Lower lobe of right lung (tissue), 2 donors: ENCODE data around the gene APOBEC3B. TPM values are rescaled to one million over a fixed set of nuclear protein-coding genes. Genes with fewer than 3 reads are reported as not detected.
"Not testable (repeated sequence)": the region's sequence is repeated elsewhere in the genome, so short reads cannot be mapped to it uniquely, and the experiment has no call there.

Source experiments
- ATAC-seq, 2 donors: fragments of 200-7000 bp; cut with Tn5 transposase; one replicate each; pipeline ENCODE4 v1.9.1; 2020 to 2022; ENCODE audit warnings: mild to moderate bottlenecking in 2 of 2, moderate library complexity in 2 of 2
- DNase-seq: peaks from one replicate; pipeline ENCODE4 v3.0.0-alpha.2; 2020
- H3K27ac ChIP-seq: fragments of 200-600 bp; one replicate; pipeline ENCODE4 v1.8.0; 2022
- H3K27me3 ChIP-seq: fragments of 200-600 bp; one replicate; pipeline ENCODE4 v1.8.0; 2022; ENCODE audit warnings: low read depth
- H3K36me3 ChIP-seq: fragments of 200-600 bp; one replicate; pipeline ENCODE4 v1.8.0; 2022; ENCODE audit warnings: mild to moderate bottlenecking
- H3K4me1 ChIP-seq: fragments of 200-600 bp; one replicate; pipeline ENCODE4 v1.8.0; 2022
- H3K4me3 ChIP-seq: fragments of 200-600 bp; one replicate; pipeline ENCODE4 v1.8.0; 2022; ENCODE audit warnings: mild to moderate bottlenecking
- H3K9me3 ChIP-seq: fragments of 200-600 bp; one replicate; pipeline ENCODE4 v1.8.0; 2022
- intact Hi-C: fragments of 100-400 bp; cut with DNase I; formaldehyde crosslinking; loops from one replicate; pipeline ENCODE4 v1.11.0; 2022
- total RNA-seq: library from RNA; stranded (reverse); fragmentation: NEBNext Ultra II Directional; extraction: Animal tissue kit (Norgen Biotek cat#: 25700); gene quantifications from one replicate; pipeline ENCODE4 v1.2.1, GENCODE V29; 2021
- TF ChIP-seq, protein P1 (sequence below): fragments of 200-600 bp; IDR thresholded peaks from one replicate; pipeline ENCODE4 v1.8.0; 2022; ENCODE audit warnings: antibody characterized with exemption, mild to moderate bottlenecking
- donor health status: DM: no; HTN: yes; CAD: no; lungs with severe emphysema.

The APOBEC3B gene
- total RNA-seq, 1 donor from 2014 or later: 1.0 TPM

- intact Hi-C loops: no loop called here
- H3K27ac ChIP-seq: no peak overlapping the region
- H3K36me3 ChIP-seq: no peaks in the 10 kb centered on the region
- H3K27me3 ChIP-seq: peaks cover 6% of the 10 kb centered on the region
- ATAC-seq (no peak), DNase-seq (no peak)
- H3K9me3 ChIP-seq: no peaks in the 10 kb centered on the region
- peaks cover 13% of the 10 kb centered on the region for H3K4me1 ChIP-seq
- H3K4me3 ChIP-seq: no peak overlapping the region
- TF ChIP-seq, protein P1, sequence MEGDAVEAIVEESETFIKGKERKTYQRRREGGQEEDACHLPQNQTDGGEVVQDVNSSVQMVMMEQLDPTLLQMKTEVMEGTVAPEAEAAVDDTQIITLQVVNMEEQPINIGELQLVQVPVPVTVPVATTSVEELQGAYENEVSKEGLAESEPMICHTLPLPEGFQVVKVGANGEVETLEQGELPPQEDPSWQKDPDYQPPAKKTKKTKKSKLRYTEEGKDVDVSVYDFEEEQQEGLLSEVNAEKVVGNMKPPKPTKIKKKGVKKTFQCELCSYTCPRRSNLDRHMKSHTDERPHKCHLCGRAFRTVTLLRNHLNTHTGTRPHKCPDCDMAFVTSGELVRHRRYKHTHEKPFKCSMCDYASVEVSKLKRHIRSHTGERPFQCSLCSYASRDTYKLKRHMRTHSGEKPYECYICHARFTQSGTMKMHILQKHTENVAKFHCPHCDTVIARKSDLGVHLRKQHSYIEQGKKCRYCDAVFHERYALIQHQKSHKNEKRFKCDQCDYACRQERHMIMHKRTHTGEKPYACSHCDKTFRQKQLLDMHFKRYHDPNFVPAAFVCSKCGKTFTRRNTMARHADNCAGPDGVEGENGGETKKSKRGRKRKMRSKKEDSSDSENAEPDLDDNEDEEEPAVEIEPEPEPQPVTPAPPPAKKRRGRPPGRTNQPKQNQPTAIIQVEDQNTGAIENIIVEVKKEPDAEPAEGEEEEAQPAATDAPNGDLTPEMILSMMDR: no peak
These were observed 39.4 kb upstream of the APOBEC3B start for GRCh38 chr22:38942702-38943101.

DNA sequence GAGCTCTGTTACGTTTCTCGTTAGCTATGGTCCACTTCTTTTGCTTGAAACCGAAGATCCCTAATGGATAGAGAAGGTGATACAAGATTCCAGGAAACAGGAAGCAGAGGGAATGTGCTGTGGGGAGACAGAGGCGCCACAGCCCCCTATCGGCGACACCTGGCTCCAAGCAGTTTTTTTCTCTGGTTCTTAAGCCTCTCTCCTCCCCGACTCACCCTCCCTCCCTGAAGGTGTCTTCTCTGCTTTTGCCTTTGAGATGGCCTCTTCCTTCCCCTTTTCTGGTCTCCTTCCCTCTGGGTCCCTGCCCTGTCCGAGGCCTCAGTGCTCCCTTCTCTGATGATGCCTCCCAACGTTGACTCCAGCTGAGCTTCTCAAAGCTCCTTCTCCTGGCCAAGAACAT is 38.9 kb upstream of the APOBEC3B start:
- intact Hi-C loops: no loop called here
- TF ChIP-seq, protein P1: no peak
- peak; percentile 31 to 44 for ATAC-seq
- H3K4me3 ChIP-seq: no peak overlapping the region
- no peaks in the 10 kb centered on the region for H3K9me3 ChIP-seq
- DNase-seq: no peak
- H3K27ac ChIP-seq: no peak overlapping the region
- H3K27me3 ChIP-seq: peaks cover 6% of the 10 kb centered on the region
- H3K4me1 ChIP-seq: peaks cover 13% of the 10 kb centered on the region
- H3K36me3 ChIP-seq: no peaks in the 10 kb centered on the region

DNA sequence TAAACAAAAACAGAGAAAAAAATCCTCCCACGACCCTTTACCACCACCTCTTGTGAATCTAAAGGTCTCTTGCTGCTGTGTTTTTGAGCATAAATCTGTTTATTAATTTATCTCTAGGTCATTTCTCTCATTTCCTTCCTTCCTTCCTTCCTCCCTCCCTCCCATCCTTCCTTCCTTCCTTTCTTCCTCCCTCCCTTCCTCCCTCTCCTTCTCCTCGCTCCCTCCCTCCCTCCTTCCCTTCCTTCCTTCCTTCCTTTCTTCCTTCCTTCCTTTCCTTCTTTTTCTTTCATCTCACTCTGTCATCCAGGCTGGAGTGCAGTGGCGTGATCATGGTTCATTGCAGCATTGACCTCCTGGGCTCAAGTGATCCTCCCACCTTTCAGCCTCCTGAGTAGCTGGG is 38.3 kb upstream of the APOBEC3B start:
- ATAC-seq: no peak
- TF ChIP-seq, protein P1: no peak
- intact Hi-C loops: no loop called here
- peaks cover 6% of the 10 kb centered on the region for H3K27me3 ChIP-seq
- H3K9me3 ChIP-seq: no peaks in the 10 kb centered on the region
- H3K36me3 ChIP-seq: no peaks in the 10 kb centered on the region
- H3K4me1 ChIP-seq: peaks cover 13% of the 10 kb centered on the region
- no peak for DNase-seq
- H3K27ac ChIP-seq: no peak overlapping the region
- H3K4me3 ChIP-seq: no peak overlapping the region

- TF ChIP-seq, protein P1: no peak
- H3K9me3 ChIP-seq: no peaks in the 10 kb centered on the region
- intact Hi-C loops: no loop called here
- DNase-seq (no peak), ATAC-seq (no peak)
- H3K4me3 ChIP-seq: no peak overlapping the region
- no peak overlapping the region for H3K27ac ChIP-seq
- H3K4me1 ChIP-seq: peaks cover 13% of the 10 kb centered on the region
- H3K36me3 ChIP-seq: no peaks in the 10 kb centered on the region
- peaks cover 6% of the 10 kb centered on the region for H3K27me3 ChIP-seq
These were observed 37.5 kb upstream of the APOBEC3B start for GRCh38 chr22:38944653-38945052.

DNA sequence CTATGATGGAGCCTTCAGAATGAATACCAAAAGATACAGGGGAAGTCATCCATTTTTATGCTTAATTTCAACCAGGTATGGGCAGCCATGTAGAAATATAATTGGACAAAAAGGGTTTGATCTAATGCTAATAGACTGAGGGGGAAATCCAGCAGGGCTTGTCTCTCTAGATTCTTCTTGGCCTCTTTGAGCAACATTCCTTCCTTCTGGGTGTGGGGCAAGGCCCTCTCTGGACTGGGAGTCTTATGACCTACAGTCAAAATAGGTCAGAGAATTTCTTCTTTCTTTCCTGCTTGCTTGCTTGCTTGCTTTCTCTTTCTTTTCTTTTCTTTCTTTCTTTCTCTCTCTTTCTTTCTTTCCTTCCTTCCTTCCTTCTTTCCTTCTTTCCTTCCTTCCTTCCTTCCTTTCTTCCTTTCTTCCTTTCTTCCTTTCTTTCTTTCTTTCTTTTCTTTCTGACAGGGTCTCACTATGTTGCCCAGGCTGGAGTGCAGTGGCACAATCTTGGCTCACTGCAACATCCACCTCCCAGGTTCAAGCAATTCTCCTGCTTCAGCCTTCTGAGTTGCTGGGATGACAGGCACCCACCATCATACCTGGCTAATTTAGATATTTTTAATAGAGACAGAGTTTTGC is 36.3 kb upstream of the APOBEC3B start:
- H3K27ac ChIP-seq: not testable (repeated sequence)

GRCh38 chr22:38946771-38947170 is 35.4 kb upstream of the APOBEC3B start:
- H3K4me3 ChIP-seq: no peak overlapping the region
- H3K27ac ChIP-seq: no peak overlapping the region
- intact Hi-C loops: no loop called here
- no peaks in the 10 kb centered on the region for H3K27me3 ChIP-seq
- H3K36me3 ChIP-seq: no peaks in the 10 kb centered on the region
- DNase-seq (peak; percentile 13), ATAC-seq (no peak)
- H3K9me3 ChIP-seq: no peaks in the 10 kb centered on the region
- H3K4me1 ChIP-seq: peaks cover 13% of the 10 kb centered on the region
- TF ChIP-seq, protein P1: no peak

More for the DNA sequence above, 36.3 kb upstream of the APOBEC3B start:
- H3K4me3 ChIP-seq, intact Hi-C loops, H3K27me3 ChIP-seq, DNase-seq, H3K9me3 ChIP-seq, H3K36me3 ChIP-seq: not testable (repeated sequence)
- peak in 1 of 2 donors; percentile 47 for ATAC-seq
- H3K4me1 ChIP-seq: peaks cover 15% of the 10 kb centered on the region
